Upper lobe of left lung (tissue), 4 donors: ENCODE data around the gene KCNJ9.
A peak's percentile ranks its signal among the peaks of the same experiment; 100 is the strongest.

Experiments
- CTCF ChIP-seq, 6 experiments: fragments of 450-650 bp in 4 of 6; fragments of 200-600 bp in 2 of 6; sonication (generic) in 2 of 6; IDR thresholded peaks; one replicate each; pipeline ENCODE4 v1.5.1; 2016 to 2019; ENCODE audit warnings: antibody characterized with exemption in 6 of 6
- POLR2A ChIP-seq, 4 donors: fragments of 450-650 bp; IDR thresholded peaks; one replicate each; pipeline ENCODE4 v1.5.1; 2016 to 2017; ENCODE audit warnings: antibody characterized with exemption in 4 of 4, mild to moderate bottlenecking in 2 of 4
- POLR2AphosphoS5 ChIP-seq, 2 donors: sonication (generic); formaldehyde crosslinking; IDR thresholded peaks; one replicate each; pipeline ENCODE4 v1.5.1; 2017; ENCODE audit warnings: antibody characterized with exemption in 2 of 2

GRCh38 chr1:160070243-160071163, 10.8 kb upstream of the KCNJ9 start:
- peak in 1 of 4 donors; percentile 39 for TF ChIP-seq POLR2A (IDR thresholded peaks at IDR 0.05)
- TF ChIP-seq CTCF (IDR thresholded peaks at IDR 0.05) = peak in 1 of 6 experiments; percentile 7
- TF ChIP-seq POLR2AphosphoS5 (IDR thresholded peaks at IDR 0.05) = no peak
